Muscle of back (tissue), 11 donors: Measurements from ENCODE around the gene SLC35F1. TPM values are rescaled to one million over a fixed set of nuclear protein-coding genes. Genes with fewer than 3 reads are reported as not detected.
A peak's percentile ranks its signal among the peaks of the same experiment; 100 is the strongest.

ENCODE experiments used
- DNase-seq, 3 donors: peaks; one replicate each; pipeline versions ENCODE4 v3.0.0 to v3.0.0-alpha.2; 2013
- polyA plus RNA-seq, 10 donors: library from polyadenylated mRNA; unstranded; fragments of 120-200 nt; gene quantifications; one replicate each; pipeline ENCODE4 v1.2.1, GENCODE V29; 2013; ENCODE audit not compliant: insufficient read length in 10 of 10

The SLC35F1 gene
- polyA plus RNA-seq, 10 donors, result 1.5 to 3.1 (median 2.1) TPM

DNA sequence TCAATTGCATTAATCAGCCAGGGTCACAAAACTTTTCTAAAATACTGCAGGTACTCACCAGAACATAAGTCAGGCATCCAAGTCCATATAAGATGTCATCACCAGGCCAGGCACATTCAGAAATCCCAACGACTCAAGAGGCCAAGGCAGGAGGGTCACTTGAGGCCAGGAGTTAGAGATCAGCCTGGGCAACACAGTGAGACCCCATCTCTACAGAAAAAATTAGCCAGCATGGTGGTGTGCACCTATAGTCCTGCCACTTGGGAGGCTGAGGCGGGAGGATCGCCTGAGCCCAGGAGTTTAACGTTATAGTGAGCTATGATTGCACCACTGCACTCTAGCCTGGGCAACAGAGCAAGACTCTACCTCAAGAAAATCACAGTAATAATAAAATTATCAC lies 362.6 kb downstream of the SLC35F1 start:
- no peak for DNase-seq

DNA sequence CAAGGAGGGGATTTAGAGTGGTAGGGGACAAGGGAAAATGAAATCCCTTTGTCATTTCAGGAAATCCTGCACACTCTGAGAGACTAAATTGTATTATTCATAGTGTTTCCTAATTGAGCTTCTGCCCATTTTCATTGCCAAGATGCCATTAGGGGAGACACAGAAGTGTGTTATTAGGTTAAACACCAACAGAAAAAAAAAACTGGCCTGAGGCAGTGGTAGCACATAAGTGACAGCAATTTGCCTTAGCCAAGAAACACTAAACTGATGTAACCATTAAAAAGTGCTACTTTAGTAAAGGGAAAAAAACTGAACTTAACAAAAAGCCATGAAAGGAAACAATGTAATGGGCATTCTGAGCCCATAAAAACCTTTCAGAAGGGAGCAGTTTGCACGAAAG lies 370.6 kb downstream of the SLC35F1 start:
- no peak for DNase-seq

DNA sequence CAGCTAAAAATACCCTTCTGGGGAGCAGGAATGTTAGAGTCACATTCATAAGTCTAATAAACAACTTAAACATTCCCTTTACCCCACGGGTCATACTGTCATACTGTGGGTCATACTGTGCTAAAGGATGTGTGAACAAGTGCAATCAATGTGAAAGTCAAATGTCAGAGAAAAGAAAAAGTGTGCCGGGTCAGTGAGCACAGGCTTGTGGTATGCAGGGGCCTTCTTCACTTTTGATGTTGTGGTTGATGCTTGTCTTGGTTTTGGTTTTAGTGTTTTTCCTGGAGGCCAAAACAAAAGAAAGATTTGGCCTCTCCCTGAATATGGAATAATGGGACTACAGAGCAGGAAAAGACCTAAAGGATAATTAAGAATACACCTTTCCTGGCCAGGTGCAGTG lies 373.1 kb downstream of the SLC35F1 start:
- DNase-seq, result no peak

DNA sequence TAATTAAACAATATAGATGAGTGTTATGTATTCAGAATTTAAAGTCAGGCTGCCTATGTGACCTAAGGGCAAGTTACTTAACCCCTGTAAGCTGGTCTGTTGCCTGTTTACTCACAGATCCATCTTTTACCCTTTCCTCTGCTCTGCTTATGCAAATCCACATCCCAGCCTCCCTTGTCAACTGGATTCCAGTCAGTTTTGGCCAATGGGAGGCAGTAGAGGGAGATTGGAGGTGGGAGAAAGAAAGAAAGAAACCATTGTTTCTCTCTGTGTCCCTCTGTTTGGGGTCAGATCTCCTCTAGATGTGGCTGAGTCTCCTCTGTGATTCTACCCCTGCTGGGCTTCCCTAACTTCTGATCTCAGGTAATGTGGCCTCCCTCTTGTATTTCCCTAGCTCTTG lies 374.2 kb downstream of the SLC35F1 start:
- DNase-seq, result no peak

DNA sequence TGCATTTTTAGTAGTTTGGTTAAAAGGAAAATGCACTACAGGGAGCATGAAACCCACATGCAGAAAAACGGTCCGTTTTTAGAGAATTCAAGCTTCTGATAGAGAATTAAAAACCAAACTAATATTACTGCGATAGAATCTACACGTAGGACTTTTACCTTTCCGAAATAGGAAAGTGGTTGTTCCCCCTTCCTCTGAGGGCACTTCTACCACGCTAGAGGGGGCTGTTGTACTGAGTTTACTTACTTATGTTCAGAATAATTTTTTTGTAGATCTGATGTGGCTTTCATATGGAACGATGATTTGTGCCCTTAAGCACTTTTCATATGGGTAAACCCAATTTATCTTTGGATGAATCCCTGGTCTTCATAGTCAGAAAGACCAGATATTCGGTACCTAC lies 376.7 kb downstream of the SLC35F1 start:
- DNase-seq, result peak; percentile 51 to 76 (median 59)

DNA sequence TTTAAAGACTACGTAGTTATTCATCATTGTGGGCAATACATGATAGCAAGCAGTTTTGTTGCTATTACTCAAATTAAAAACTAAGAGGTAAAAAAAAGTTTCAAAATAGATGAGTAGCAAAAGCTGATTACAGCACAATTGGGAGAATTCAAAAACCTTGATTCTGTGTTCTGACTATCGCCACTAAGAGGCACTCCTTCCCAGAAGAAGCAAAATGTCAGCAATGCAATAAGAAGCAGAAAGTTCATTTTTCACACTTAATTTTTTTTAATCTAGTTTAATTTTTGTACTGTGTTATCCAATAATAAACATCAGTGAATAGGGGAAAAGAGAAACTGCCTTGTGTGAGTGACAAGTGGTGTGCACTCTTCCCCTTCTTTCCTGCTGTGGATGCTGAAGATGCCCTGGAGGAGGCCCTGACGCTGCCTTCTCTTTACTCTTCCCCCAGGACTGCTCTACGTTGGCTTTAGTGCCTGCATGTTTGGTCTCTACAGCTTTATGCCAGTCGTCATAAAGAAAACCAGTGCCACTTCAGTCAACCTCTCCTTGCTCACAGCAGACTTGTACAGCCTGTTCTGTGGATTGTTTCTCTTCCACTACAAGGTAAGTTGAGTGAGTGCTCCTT lies 377.8 kb downstream of the SLC35F1 start:
- DNase-seq, result no peak

DNA sequence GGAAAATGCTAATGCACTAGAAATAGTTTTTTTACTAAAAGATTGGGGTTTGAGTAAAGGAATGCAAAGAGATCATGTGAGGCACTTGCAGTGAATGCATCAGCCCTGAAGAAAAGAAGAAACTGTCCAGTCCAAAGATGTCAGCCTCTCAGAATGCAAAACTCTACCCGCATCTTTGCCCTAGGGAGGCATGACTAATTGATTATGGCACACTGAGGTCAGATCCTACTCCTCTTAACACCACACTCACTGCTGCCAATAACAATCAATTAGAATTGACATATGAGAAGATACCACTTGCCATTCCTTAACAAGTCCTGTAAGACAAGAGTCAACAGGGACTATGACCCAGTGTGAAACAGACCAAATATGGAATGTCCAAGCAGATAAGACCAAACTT lies 378.7 kb downstream of the SLC35F1 start:
- no peak for DNase-seq

DNA sequence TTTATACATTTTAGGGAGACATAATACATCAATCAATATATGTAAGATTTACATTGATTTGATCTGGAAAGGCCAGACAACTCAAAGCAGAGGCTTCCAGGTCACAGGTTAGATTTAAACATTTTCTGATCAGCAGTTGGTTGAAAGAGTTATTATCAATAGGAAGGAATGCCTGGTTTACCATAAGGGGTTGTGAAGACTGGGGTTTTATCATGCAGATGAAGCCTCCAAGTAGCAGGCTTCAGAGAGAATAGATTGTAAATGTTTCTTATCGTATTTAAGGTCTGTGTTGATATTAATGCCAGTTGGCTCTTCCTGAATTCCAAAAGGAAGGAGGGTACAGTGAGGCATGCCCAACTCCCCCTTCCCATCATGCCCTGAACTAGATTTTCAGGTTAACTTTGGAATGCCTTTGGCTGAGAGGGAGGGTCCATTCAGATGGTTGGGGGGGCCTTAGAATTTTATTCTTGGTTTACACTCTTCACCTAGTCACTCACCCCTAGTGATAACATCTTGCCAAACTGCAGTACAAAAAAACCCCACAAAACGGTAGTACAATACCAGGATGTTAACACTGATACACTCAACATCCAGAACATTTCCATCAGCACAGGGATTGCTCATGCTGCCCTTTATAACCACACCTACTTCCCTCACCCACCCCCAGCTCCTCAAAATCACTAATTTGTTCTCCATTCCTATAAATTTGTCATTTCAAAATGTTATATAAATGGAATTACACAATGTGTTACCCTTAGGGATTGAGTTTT lies 381.5 kb downstream of the SLC35F1 start:
- DNase-seq, result no peak

DNA sequence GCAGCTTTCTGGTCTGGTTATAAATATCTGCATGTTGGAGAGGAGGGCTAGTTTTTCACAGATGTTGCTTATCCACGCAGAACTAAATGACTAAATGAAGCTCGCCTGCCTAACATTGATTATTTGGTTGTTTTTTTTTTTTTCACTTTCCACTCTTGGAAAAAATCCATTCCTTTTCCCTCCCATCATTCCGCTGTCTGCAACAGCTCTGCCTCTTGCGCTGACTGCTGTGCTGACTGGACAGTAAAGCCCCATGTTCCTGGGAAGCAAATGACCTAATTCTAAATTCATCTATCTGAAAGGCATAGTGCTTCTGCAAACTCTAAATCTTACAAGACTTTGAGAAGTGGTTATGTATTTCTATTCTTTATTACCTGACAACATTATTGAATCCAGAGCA lies 385.5 kb downstream of the SLC35F1 start:
- peak in 1 of 3 donors; percentile 29 for DNase-seq

DNA sequence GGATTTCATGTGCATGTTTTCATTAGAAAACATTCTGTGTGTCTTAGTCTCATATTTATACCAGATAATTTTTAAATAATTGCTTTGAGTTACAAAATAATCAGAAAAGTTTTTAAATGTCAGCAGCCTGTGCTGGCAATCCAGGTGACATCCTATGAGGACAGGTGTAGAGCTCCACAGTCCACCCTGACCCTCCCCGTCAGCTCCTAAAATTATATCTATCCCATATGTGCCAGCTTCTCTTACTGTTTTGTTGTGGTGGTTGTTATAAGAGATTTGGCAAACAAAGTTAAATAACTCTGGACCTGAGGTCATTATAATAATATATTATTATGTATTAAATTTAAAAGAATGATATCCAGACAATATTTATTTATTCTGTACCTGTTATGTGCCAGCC lies 387.8 kb downstream of the SLC35F1 start:
- no peak for DNase-seq

DNA sequence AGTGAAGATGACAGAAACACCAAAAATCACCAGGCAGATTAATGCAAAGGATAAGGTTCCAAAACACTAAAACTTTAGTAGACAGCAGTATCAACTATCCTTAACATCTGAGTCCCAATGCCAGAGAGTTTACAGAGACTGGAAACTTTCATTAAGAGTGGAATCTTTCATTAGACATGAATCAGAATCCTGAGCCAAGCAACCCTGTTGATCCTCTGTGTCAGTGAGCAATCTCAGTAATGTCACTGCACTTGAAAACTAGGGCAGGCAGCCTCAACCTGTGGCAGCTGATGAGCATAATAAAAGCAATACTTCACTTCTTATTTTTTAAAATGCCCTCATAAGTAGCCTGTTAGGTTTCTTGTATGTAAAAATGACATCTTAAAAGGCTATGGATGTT lies 388.3 kb downstream of the SLC35F1 start:
- DNase-seq, result no peak

DNA sequence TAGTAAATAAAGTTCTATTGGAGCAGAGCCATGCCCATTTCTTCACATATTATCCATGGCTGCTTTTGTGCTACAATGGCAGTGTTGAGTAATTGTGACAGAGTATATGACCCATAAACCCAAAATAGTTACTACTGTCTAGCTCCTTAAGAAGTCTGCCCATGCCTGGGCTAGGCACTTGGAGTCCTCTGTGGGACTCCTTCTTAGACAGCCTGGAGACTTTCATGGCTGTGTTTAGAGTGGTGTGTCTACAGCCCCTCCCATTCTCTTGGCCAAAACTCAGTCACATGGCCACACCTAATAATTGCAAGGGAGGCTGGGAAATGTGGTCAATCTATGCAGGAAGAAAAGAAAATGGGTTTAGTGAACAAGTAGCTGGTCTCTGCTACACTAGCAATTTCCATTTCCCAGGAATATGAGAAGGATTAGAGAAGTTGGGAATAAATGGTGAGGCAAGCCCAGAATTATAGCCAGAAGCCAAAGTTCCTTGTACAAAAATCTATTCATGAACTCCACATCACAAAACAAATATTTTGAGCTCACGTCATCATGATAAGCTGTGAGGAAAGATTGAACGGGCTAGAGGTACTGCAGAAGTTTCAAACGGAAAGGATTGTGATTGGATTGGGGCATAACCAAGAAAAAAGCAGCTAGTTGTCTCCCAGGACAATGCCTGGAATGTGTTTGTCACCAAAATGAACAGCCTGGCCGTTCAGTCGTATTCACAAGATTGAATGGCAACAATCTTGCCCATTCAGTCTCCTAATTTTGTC lies 389.3 kb downstream of the SLC35F1 start:
- no peak for DNase-seq

DNA sequence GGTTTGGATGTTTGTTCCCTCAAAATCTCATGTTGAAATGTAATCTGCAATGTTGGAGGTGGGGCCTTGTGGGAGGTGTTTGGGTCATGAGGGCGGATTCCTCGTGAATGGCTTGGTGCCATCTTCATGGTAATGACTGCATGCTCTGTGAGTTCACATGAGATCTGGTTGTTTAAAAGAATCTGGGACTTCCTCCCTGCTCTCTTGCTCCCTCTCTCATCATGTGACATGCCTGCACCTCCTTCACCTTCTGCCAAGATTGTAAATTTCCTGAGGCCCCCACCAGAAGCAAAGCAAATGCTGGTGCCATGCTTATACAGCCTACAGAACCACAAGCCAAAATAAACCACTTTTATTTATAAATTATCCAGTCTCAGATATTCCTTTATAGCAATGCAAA lies 390.8 kb downstream of the SLC35F1 start:
- DNase-seq, result no peak

DNA sequence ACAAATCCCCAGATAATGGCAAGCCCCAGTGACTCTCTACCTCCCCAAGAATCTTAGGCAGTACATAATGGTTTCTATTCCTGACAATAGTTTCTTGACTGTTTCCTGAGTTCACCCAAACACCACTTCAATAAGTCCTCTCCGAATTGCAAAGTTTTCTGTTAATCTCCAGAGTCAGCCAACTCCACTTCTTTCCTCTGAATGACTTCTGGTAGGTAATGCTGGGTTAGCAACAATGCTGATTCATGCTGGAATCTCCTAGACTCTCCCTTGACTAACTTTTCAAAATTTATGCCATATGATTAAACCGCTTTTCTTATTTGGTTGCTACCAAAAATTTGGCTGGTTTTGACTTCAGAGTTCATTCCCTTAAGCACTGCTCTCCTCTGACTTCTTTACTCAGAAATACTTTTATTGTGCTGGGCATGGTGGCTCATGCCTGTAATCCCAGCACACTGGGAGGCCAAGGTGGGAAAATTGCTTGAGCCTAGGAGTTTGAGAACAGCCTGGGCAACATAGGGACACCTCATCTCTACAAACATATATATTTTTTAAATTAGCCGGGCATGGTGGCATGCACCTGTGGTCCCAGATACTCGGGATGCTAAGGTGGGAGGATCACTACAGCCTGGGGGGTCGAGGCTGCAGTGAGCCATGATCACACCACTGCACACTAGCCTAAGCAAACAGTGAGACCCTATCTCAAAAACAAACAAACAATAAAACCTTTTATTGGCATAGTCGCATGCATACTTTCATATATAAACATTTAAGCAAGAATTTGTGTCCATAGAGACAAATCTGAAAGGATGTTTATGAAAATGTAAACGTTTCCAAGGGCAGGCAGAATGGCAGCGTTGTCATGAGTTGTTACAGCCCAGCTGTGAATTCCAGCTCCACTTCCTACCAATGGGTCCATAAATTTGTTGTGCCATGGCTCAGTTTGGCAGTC lies 391.7 kb downstream of the SLC35F1 start:
- DNase-seq, result no peak

DNA sequence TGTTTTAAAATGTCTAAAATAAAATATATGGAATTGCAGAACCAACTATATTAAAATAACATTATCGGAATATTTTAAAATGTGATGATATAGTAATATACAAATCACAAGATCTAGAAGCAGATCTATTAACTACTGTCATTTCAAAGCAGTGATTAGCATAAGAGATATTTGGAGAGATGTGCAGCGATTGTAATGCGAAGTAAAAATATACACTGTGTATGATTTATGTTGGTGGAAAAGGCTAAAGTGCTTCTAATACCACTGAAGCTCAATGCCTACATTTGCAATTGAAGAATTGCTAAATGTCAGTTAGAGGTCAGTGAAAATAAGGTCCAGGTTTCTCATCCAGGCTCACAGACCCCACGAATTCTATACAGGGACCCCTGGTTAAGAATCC lies 392.4 kb downstream of the SLC35F1 start:
- no peak for DNase-seq

DNA sequence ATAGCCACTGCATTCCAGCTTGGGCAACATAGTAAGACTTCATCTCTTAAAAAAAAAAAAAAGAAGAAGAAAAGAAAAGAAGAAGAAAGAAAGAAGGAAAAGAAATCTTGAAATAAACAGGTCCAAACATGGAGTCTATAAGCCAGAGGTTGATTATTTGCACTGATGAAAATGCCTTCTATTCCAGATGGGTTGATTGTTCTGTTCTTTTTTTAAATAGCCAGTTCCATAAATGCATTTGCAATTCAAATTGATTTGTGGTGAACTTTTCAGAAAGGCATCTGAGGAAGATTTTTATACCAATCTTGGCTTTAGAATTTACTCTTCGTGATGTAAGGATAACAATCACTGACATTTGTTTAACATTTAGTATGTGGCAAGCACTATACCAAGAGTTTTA lies 397.3 kb downstream of the SLC35F1 start:
- DNase-seq, result no peak

DNA sequence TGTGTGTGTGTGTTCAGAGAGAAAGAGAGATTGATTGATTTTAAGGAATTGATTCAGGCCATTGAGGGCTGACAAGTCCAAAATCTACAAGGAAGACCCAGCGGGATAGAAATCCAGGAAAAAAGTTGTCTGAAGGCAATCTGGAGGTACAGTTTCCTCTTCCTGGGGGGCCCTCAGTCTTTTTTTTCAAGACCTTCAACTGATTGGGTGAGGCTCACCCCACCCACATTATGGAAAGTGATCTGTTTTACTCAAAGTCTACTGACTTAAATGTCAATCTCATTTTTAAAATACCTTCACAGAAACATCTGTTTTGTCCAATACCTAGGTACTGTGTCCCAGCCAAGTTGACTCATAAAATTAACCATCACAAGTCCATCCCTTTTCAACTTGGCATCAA lies 398.0 kb downstream of the SLC35F1 start:
- DNase-seq, result no peak

DNA sequence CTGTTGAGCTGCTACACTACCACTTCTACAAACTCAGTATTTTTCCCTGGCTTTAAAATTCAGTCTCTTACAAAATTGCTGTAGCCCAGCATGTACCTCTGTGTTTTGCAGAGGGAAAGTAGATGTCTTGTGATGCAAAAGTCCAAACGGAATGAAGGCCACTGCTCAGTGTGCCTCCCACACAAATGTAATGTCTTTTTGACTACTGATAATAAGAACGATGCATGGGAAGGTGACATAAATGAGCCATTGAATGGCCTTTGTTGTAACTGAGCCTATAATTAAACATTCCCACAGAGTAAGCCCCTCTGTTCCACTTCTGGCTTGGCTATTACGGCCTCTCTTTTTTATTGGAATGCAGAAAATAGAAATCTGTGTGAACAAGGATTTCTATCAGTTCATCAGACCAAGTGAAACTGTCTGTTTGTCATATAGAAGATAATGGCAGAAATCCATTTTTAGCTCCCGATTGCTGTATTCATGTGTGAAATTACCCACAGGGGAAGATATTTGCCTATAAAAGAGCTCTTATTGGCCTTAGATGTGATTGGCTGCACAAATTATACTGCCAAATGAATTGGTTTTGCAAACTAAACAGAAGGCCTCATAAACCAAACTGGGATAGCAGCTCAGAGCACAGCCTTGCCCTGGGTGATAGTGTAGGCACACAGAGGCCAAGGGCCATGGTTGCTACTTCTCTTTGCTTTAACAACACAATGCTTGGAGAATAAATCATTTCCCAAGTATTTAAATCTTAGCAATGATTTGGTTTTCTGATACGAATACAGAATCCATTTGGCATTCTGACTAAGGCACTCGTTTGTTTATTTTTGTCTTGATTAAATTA lies 399.6 kb downstream of the SLC35F1 start:
- no peak for DNase-seq

DNA sequence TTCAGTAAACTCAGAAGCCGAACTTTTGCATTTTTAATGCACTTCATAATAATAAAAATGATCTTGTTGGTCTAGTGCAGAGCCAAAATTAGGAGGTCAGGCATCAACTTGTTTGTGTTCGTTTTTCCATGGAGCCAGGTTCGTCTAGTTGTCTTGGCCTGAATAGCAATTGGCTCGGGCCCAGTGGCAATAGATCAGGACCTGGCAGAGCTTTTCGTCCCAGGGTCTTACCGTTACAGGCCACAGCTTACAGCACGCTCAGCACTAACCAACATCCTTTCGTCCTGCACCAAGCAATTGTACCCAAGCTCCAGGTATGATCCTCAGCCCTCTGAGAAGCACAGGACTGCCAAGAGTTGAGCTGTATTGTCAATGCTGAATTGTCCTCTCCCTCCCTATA lies 400.5 kb downstream of the SLC35F1 start:
- no peak for DNase-seq

DNA sequence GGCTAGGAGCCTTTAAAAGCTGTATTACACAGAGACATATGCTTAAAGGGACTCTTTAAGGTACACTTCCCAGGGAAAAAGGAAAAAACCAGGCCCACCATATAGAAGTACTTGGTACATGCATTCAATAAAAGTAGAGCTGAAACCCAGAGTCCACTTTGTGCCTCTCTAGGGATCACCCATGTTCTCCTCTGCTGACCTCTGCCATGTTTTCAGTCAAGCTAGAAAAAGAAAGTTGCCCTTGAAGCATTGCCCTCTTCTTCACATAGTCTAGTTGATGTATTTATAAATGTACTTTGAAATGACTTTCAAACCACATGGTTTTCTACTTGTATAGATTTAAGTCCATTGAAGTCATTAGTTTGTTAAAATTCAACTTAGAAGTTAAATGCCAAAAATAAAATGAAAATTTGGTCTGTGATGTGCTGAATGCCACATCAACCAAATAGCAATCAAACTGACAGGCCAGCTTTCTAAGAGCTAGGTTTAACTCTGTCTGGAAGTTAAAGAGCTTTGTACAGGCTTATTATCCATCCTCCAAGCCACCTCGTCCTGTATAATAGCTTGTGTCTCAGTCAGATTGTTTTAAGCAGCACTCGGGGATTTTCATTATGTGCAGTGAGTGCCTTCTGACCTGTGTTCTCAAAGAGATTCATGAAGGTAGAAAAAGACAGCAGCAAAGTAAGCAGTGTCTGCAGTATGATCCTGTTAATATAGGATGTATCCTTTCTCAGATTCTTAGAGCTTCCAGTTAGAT lies 402.5 kb downstream of the SLC35F1 start:
- no peak for DNase-seq
